Activated CD4-positive, alpha-beta T cell treated with anti-CD3 and anti-CD28 coated beads, Interleukin-2, amount 50 U/mL, for 4 hours (primary cell): Measurements from ENCODE around the gene GPX2.
A peak's percentile ranks its signal among the peaks of the same experiment; 100 is the strongest.

ENCODE experiments used
- DNase-seq, 2 experiments: peaks; one replicate each; pipeline ENCODE4 v3.0.0-alpha.2; 2020

GPX2 gene

DNA sequence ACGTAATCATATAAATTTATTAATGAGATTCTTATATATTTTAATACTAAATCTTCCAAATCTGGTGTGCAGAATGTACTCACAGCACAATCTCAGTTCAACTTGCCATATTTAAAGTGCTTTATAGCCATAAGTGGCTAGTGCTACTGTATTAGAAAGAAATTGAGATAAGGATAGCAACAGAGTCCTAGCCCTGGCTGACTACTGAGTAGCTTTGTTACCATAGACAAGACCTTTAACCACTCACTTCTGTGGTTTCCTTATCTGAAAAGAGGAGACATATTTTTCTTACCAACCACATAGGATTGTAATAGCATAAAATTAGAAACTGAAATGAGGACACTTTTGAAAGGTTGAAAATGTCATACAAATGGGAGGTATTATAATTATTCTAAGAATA is 30.3 kb downstream of the GPX2 start:
- no peak for DNase-seq

DNA sequence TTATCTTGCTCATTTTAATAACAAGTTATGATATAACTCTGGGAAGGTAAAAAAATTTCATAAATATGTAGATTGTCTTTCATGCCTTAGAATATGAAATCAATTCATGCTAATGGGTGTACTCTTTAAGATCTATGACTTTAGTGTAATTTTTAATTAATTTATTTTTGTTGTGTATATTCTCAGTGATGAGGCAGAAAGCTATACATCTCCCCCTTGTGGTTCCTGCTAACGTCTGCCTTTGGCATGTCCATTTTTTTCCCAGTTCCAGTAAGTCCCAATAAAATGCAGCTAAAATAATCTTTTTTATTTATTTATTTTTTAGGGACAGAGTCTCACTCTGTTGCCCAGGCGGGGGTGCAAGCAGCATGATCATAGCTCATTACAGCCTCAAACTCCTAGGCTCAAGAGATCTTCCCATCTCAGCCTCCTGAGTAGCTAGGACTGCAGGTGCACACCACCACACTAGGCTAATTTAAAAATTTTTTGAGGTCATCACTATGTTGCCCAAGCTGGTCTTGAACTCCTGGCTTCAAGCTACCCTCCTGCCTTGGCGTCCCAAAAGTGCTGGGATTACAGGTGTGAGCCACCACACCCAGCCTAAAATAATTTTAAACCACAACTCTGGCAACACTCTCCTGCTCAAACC is 31.6 kb downstream of the GPX2 start:
- DNase-seq, result no peak

DNA sequence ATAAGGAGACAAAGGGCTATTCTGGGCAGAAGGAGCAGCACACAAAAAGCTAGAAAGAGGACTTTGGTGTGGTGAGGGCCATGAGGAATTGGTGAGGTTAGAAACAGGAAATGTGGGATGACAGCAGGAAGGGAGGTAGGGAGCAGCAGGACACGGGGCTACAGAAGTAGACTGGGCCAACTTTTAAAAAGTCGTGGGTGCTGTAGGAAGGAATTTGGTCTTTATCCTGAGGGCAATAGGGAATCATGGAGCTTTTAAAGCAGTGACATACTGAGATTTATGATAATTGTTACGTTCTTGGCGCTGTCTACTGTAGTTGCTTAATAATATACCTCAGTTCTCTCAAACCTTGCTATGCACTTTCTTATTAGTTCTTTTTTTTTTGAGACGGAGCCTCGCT is 36.5 kb downstream of the GPX2 start:
- DNase-seq, result no peak

DNA sequence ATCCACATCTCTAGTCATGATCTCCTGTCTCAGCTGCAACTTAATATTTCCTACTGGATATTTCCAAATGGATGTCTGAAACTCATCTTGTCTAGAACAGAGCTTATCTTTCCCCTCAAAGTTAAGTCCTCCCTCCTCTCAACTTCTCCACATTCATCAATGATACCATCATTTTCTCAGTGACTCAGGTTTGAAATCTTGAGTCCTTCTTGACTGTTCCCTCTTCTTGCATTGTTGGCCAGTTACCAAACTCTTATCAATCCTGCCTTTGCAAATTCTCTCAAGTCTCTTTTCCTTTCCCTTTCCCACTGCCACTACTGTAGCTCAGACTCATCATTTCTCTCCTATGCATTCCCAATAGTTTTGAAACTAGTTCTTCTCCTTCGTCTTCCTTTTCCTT is 42.6 kb downstream of the GPX2 start:
- DNase-seq, result no peak

DNA sequence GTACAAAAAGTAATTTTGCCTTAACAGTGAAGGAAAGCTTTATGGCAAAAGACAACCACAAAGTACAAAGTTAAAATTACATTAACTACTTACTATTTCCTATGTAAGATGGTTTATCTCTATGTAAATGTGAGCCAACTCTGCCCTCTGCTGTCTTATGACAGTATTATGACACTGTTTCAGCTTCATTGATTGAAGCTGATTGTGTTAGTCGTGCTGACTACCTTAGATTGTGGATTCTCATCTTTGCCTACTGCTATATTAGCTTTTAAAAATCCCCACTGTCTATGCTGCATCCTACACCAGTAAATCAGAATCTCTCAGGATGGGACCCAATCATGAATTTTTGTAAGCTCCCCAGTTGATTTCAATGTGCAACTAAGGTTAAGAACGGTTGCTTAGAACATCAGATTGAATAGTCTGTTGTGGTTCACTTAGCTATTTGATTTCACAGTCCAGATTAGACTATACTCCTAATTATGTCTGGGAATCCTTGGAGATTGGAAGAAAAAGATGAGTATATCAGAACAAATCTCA is 50.6 kb downstream of the GPX2 start:
- peak in 1 of 2 experiments; percentile 4 for DNase-seq

DNA sequence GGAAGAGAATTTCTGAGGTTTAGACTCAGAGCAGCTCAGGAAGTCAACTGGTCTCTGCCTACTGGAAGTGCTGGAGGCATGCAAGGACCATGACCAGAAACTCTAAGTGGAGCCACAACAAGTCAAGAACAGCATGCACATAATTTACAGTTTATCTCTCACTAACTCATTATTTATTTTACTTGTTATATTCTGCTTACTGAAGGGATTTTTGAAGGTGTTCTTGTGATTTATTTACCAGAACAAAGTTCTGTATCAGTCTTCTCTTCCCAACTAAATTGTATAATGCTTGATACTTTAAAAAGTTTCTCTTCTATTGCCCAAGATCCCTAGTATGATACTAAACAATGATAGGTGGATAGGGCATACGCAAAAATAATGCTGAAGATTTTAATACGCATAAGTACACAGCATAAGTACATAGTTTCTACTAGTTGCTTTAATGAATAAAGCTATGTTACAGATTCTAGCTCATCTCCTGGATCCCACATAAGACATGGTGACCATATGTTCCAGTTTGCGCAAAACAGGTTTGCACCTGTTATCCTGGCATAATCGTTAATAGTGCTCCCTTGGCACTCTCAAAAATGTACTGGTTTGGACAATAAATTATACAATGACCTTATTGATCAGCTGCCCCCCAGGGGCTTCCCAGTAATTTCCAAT is 51.2 kb downstream of the GPX2 start:
- DNase-seq, result no peak

DNA sequence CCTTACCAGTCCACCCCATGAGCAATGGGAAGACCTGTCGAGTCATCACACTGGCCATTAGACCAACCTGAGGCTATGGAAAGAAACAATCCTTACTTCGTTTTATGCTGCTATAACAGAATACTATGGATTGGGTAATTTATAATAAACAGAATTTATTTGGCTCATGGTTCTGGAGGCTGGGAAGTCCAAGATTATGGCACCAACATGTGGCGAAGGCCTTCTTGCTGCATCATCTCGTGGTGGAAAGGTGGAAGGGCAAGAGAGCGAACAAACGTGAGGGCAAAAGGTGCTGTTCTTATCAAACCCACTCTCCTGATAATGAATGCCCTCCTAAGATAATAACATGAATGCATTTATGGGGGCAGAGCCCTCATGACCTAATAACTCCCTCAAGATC is 53.2 kb downstream of the GPX2 start:
- DNase-seq, result no peak
